Measurements from ENCODE around the gene LPCAT3.

GRCh38 chr12:6980075-6980474, 38.2 kb downstream of the LPCAT3 start:
- TF ChIP-seq, protein P1, sequence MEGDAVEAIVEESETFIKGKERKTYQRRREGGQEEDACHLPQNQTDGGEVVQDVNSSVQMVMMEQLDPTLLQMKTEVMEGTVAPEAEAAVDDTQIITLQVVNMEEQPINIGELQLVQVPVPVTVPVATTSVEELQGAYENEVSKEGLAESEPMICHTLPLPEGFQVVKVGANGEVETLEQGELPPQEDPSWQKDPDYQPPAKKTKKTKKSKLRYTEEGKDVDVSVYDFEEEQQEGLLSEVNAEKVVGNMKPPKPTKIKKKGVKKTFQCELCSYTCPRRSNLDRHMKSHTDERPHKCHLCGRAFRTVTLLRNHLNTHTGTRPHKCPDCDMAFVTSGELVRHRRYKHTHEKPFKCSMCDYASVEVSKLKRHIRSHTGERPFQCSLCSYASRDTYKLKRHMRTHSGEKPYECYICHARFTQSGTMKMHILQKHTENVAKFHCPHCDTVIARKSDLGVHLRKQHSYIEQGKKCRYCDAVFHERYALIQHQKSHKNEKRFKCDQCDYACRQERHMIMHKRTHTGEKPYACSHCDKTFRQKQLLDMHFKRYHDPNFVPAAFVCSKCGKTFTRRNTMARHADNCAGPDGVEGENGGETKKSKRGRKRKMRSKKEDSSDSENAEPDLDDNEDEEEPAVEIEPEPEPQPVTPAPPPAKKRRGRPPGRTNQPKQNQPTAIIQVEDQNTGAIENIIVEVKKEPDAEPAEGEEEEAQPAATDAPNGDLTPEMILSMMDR (IDR thresholded peaks at IDR 0.05; ENCODE audit: low read depth, low read length, poor library complexity, severe bottlenecking): no peak
- no peak for TF ChIP-seq EZH2phosphoT487 (IDR thresholded peaks at IDR 0.05; ENCODE audit: borderline replicate concordance, low read length)

Data from DOHH2 (cell line).